Type B pancreatic cell (in vitro differentiated cells): ENCODE results near the gene DMD. TPM values are rescaled to one million over a fixed set of nuclear protein-coding genes. Genes with fewer than 3 reads are reported as not detected.

Experiments
- DNase-seq: peaks from one replicate; pipeline ENCODE4 v3.0.0; 2021; ENCODE audit warnings: mixed read lengths; ENCODE audit not compliant: unreplicated experiment; ENCODE audit errors: extremely low spot score
- H3K27ac Mint-ChIP-seq: 2 replicates; pipeline ENCODE4 v1.8.0; 2021; ENCODE audit warnings: mild to moderate bottlenecking, mixed read lengths
- H3K27me3 Mint-ChIP-seq: 2 replicates; pipeline ENCODE4 v1.8.0; 2021; ENCODE audit warnings: mixed read lengths
- H3K36me3 Mint-ChIP-seq: 2 replicates; pipeline ENCODE4 v1.8.0; 2021; ENCODE audit warnings: mixed read lengths
- H3K4me1 Mint-ChIP-seq: one replicate; pipeline ENCODE4 v1.8.0; 2021; ENCODE audit warnings: mixed read lengths; ENCODE audit not compliant: unreplicated experiment
- H3K4me3 Mint-ChIP-seq: 2 replicates; pipeline ENCODE4 v1.8.0; 2021; ENCODE audit warnings: mild to moderate bottlenecking, mixed read lengths
- H3K9me3 Mint-ChIP-seq: 2 replicates; pipeline ENCODE4 v1.8.0; 2021; ENCODE audit warnings: mixed read lengths
- total RNA-seq: library from RNA; stranded (reverse); gene quantifications from 2 replicates; pipeline ENCODE4 v1.2.1, GENCODE V29; 2021; ENCODE audit warnings: low replicate concordance
- TF ChIP-seq, protein P1 (sequence below): fragments of 200-600 bp; sonication (generic); conservative IDR thresholded peaks from 2 replicates; pipeline ENCODE4 v1.5.0; 2021; ENCODE audit warnings: antibody characterized with exemption, mild to moderate bottlenecking

The DMD gene
- total RNA-seq, 1 donor from 2014 or later = 57.1 TPM

DNA sequence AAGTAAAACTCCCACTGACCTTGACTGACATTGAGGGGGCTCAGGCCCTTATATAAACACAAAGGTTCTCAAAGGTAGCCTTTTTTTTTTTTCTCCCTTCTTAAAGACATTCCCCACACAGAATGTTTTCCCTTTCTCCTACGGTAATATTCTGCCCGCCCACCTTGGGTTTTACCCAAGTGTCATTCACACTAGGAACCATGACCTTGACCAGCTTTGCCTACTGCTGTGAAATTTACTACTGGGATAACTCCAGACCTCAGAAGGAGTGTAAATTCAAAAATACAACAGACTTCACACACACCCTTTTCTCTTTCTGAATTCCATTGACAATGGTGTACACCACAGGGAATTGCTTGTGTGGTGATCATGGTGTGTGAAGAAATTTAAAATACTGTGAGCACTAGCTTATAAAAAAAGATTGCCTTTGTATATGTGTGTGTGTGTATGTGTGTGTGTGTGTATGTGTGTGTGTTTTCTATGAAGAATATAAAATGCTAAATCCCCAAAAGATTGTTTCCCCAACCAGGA, 1550.0 kb downstream of the DMD start:
- H3K4me1 Mint-ChIP-seq = no peaks in the 10 kb centered on the region
- TF ChIP-seq, protein P1, sequence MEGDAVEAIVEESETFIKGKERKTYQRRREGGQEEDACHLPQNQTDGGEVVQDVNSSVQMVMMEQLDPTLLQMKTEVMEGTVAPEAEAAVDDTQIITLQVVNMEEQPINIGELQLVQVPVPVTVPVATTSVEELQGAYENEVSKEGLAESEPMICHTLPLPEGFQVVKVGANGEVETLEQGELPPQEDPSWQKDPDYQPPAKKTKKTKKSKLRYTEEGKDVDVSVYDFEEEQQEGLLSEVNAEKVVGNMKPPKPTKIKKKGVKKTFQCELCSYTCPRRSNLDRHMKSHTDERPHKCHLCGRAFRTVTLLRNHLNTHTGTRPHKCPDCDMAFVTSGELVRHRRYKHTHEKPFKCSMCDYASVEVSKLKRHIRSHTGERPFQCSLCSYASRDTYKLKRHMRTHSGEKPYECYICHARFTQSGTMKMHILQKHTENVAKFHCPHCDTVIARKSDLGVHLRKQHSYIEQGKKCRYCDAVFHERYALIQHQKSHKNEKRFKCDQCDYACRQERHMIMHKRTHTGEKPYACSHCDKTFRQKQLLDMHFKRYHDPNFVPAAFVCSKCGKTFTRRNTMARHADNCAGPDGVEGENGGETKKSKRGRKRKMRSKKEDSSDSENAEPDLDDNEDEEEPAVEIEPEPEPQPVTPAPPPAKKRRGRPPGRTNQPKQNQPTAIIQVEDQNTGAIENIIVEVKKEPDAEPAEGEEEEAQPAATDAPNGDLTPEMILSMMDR = no peak

GRCh38 chrX:31658360-31658759, 1553.0 kb downstream of the DMD start:
- no peak for DNase-seq
- no peak overlapping the region for H3K27ac Mint-ChIP-seq
- H3K4me3 Mint-ChIP-seq = no peak overlapping the region
- H3K27me3 Mint-ChIP-seq = no peaks in the 10 kb centered on the region
- TF ChIP-seq, protein P1 = peak; percentile 78
- H3K9me3 Mint-ChIP-seq = no peaks in the 10 kb centered on the region
- no peaks in the 10 kb centered on the region for H3K4me1 Mint-ChIP-seq
- H3K36me3 Mint-ChIP-seq = no peaks in the 10 kb centered on the region

More for the DNA sequence above, 1550.0 kb downstream of the DMD start:
- no peak overlapping the region for H3K27ac Mint-ChIP-seq
- H3K27me3 Mint-ChIP-seq = no peaks in the 10 kb centered on the region
- no peak overlapping the region for H3K4me3 Mint-ChIP-seq
- H3K9me3 Mint-ChIP-seq = no peaks in the 10 kb centered on the region
- no peaks in the 10 kb centered on the region for H3K36me3 Mint-ChIP-seq
- no peak for DNase-seq

DNA sequence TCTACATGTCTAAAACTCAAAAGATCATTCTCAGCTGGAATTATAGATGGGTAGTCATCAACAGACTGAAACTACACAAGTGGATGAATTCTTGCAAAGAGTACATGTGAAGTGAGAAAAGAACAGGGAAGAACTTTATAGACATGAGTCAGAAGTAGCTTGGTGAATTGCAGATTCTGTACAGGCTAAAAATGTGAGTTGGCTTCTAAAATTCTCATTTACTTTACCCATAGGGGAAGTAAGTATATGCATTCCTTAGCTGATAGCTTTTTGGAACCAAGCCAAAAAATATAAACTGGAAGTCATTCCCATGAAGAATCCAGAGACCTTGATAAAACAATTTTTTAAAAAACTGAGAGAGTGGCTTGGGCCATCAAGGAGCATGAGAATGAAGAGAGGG, 1555.3 kb downstream of the DMD start:
- no peaks in the 10 kb centered on the region for H3K36me3 Mint-ChIP-seq
- H3K27me3 Mint-ChIP-seq = no peaks in the 10 kb centered on the region
- H3K9me3 Mint-ChIP-seq = peaks cover 8% of the 10 kb centered on the region
- no peak overlapping the region for H3K27ac Mint-ChIP-seq
- DNase-seq = no peak
- no peaks in the 10 kb centered on the region for H3K4me1 Mint-ChIP-seq
- TF ChIP-seq, protein P1 = no peak
- no peak overlapping the region for H3K4me3 Mint-ChIP-seq

- Mint-ChIP-seq H3K4me1 (no peaks in the 10 kb centered on the region), H3K9me3 (peaks cover 8% of the 10 kb centered on the region), H3K4me3 (no peak overlapping the region), H3K36me3 (no peaks in the 10 kb centered on the region), H3K27me3 (no peaks in the 10 kb centered on the region), H3K27ac (no peak overlapping the region)
- DNase-seq = no peak
- TF ChIP-seq, protein P1 = no peak
These were observed 1557.9 kb downstream of the DMD start for GRCh38 chrX:31653422-31653821.

DNA sequence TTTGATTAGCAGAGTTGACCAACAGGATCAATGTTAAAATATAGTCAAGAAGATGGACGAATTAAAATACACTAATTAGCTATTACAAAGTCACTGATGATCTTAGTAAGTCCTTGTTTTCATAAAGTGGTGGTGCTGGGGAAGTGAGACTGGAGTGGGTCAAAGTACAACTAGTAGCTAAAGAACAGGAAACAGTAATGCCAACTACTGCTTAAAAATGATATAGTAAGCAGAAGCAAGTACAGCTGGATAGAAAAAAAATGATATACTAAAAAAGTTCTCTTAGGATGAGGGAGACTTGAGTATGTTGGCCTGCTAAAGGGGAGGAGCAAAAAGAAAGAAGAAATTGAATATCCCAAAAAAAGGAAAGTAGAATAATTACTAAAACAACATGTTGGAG, 1558.7 kb downstream of the DMD start:
- no peak for DNase-seq
- Mint-ChIP-seq H3K4me3 (no peak overlapping the region), H3K4me1 (no peaks in the 10 kb centered on the region), H3K27me3 (no peaks in the 10 kb centered on the region), H3K36me3 (no peaks in the 10 kb centered on the region), H3K9me3 (peaks cover 8% of the 10 kb centered on the region), H3K27ac (no peak overlapping the region)
- TF ChIP-seq, protein P1 = no peak

DNA sequence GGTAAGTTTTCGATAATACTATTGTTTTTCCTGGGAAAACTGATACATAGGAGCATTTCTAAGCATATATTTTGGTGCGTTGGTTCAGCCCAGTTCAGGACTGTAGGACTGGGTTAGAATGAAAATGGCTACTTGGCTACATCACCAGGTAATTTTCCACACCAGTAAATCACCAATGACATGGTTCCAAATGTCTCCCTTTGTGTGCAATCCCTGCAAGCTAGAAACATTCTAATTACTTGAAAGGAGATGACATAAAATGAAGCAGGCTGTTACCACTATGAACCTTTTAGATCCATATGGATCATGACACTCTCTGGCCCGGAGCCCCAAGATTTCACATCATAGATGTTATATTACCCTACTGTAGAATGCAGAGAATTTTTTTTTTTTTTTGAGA, 1562.1 kb downstream of the DMD start:
- Mint-ChIP-seq H3K27ac (no peak overlapping the region), H3K36me3 (no peaks in the 10 kb centered on the region), H3K27me3 (no peaks in the 10 kb centered on the region), H3K9me3 (peaks cover 8% of the 10 kb centered on the region), H3K4me3 (no peak overlapping the region), H3K4me1 (no peaks in the 10 kb centered on the region)
- DNase-seq = no peak
- TF ChIP-seq, protein P1 = no peak
